Activated naive CD8-positive, alpha-beta T cell treated with anti-CD3 and anti-CD28 coated beads, Interleukin-2, amount 50 U/mL, for 24 hours (primary cell): ENCODE results near the gene RPS2.
"Not testable (repeated sequence)": the region's sequence is repeated elsewhere in the genome, so short reads cannot be mapped to it uniquely, and the experiment has no call there.

ENCODE experiments used
- ATAC-seq: fragments of 150-1000 bp; cut with Tn5 transposase; one replicate; pipeline ENCODE4 v1.10.0; 2021
- DNase-seq: peaks from one replicate; pipeline ENCODE4 v3.0.0; 2021
- H3K27ac Mint-ChIP-seq: one replicate; pipeline ENCODE4 v1.8.0; 2021; ENCODE audit warnings: mild to moderate bottlenecking, mixed read lengths
- H3K27me3 Mint-ChIP-seq: one replicate; pipeline ENCODE4 v1.8.0; 2021; ENCODE audit warnings: mixed read lengths
- H3K36me3 Mint-ChIP-seq: one replicate; pipeline ENCODE4 v1.8.0; 2021; ENCODE audit warnings: low read depth, mixed read lengths
- H3K4me1 Mint-ChIP-seq: one replicate; pipeline ENCODE4 v1.8.0; 2021; ENCODE audit warnings: mixed read lengths
- H3K4me3 Mint-ChIP-seq: one replicate; pipeline ENCODE4 v1.8.0; 2021; ENCODE audit warnings: mild to moderate bottlenecking, moderate library complexity, mixed read lengths
- H3K9me3 Mint-ChIP-seq: one replicate; pipeline ENCODE4 v1.8.0; 2021; ENCODE audit warnings: mixed read lengths

RPS2 gene

DNA sequence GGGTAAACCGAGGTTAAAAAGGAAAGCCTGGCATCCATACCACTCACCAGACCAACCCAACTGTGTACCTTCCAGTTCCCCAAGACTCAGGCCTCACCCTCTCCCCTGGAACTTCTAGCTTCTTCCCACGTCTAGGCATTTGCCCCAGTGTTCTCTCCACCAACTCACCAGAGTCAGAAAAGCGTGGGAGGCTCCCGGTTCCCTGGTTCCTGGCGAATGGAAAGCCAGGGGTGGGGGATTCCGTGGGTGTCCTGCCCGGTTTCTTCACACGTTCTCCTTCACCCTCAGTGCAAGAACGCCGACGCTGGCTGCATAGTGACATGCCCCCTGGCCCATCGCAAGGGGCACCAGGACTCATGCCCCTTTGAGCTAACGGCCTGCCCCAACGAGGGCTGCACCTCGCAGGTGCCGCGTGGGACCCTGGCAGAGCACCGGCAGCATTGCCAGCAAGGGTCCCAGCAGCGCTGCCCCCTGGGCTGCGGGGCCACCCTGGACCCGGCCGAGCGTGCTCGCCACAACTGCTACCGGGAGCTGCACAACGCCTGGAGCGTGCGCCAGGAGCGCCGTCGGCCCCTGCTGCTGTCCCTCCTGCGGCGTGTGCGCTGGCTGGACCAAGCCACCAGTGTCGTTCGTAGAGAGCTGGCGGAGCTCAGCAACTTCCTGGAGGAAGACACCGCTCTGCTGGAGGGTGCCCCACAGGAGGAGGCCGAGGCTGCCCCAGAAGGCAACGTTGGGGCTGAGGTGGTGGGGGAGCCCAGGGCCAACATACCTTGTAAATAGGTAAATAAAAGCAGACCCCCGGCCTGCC lies 3.7 kb upstream of the RPS2 start:
- H3K36me3 Mint-ChIP-seq, result peaks cover 28% of the 10 kb centered on the region
- H3K9me3 Mint-ChIP-seq, result no peaks in the 10 kb centered on the region
- H3K4me3 Mint-ChIP-seq, result no peak overlapping the region
- peaks cover 37% of the 10 kb centered on the region for H3K4me1 Mint-ChIP-seq
- DNase-seq (no peak), ATAC-seq (no peak)
- H3K27me3 Mint-ChIP-seq, result no peaks in the 10 kb centered on the region
- no peak overlapping the region for H3K27ac Mint-ChIP-seq

DNA sequence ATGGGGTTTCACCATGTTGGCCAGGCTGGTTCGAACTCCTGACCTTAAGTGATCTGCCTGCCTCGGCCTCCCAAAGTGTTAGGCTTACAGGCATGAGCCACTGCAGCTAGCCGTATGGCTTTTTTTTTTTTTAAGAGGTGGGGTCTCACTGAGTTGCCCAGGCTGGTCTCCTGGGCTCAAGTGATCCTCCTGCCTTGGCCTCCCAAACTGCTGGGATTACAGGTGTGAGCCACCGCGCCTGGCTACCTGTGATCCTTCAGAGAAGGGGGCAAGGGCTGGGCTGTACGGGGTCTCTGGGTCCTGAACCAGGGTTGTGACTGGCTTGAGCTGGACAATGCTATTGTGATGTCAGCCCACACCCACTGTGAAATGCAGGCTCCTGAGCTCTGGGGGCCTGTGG lies 1.8 kb upstream of the RPS2 start, which contains the start of gene RNF151:
RNF151 (plus strand) TSS at position 397 of the 400 bp plus-strand sequence. CDS start 26 bp downstream, outside the sequence.
- ATAC-seq, result no peak
- H3K36me3 Mint-ChIP-seq, result peaks cover 38% of the 10 kb centered on the region

DNA sequence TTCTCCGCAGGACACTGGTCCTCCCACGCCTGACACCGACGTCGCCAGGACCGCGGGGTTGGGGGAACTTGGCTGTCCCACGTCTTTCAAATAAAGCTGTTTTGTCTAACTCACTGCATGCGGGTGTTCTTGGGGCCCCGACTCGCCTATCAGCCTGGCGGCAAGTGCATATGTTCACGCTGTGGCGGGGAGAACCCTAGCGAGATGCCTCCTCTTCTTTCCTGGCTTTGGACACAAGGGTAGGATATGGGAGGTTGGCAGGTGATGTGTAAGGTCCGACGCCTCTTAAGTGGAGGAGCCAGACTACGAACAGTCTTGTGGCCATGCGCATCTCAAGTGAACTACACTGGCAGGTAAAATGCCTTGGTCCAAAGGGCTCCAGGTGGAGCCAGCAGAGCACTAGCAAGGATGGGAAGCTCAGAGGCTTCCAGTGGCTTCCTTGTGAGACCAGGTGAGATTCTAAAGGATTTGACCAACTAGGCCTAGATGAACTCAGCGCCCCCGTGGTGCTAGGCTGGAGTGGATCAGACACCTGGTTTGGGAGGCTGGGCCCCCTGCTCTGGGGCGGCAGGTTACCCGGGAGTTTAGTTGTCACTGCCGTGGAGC lies 873 bp upstream of the RPS2 start:
- H3K27me3 Mint-ChIP-seq, result no peaks in the 10 kb centered on the region
- H3K36me3 Mint-ChIP-seq, result peaks cover 46% of the 10 kb centered on the region
- DNase-seq (no peak), ATAC-seq (no peak)
- peak overlapping the region; percentile 100 for H3K27ac Mint-ChIP-seq
- no peaks in the 10 kb centered on the region for H3K9me3 Mint-ChIP-seq
- peak overlapping the region; percentile 100 for H3K4me3 Mint-ChIP-seq
- H3K4me1 Mint-ChIP-seq, result peaks cover 37% of the 10 kb centered on the region

More for the DNA sequence above, 1.8 kb upstream of the RPS2 start, which contains the start of gene RNF151:
- DNase-seq, result no peak
- peak within 1 kb of the TSS; percentile 100 for H3K27ac Mint-ChIP-seq
- H3K4me3 Mint-ChIP-seq, result peak within 1 kb of the TSS; percentile 100
- H3K9me3 Mint-ChIP-seq, result no peaks in the 10 kb centered on the region
- H3K4me1 Mint-ChIP-seq, result peaks cover 35% of the 10 kb centered on the region
- H3K27me3 Mint-ChIP-seq, result no peaks in the 10 kb centered on the region

GRCh38 chr16:1963806-1964505 lies 670 bp downstream of the RPS2 start:
- Mint-ChIP-seq H3K4me1 (peaks cover 45% of the 10 kb centered on the region), H3K36me3 (peaks cover 52% of the 10 kb centered on the region), H3K27ac (peak overlapping the region; percentile 100), H3K4me3 (peak overlapping the region; percentile 100), H3K27me3 (no peaks in the 10 kb centered on the region), H3K9me3 (no peaks in the 10 kb centered on the region)
- ATAC-seq, result no peak
- DNase-seq, result no peak

DNA sequence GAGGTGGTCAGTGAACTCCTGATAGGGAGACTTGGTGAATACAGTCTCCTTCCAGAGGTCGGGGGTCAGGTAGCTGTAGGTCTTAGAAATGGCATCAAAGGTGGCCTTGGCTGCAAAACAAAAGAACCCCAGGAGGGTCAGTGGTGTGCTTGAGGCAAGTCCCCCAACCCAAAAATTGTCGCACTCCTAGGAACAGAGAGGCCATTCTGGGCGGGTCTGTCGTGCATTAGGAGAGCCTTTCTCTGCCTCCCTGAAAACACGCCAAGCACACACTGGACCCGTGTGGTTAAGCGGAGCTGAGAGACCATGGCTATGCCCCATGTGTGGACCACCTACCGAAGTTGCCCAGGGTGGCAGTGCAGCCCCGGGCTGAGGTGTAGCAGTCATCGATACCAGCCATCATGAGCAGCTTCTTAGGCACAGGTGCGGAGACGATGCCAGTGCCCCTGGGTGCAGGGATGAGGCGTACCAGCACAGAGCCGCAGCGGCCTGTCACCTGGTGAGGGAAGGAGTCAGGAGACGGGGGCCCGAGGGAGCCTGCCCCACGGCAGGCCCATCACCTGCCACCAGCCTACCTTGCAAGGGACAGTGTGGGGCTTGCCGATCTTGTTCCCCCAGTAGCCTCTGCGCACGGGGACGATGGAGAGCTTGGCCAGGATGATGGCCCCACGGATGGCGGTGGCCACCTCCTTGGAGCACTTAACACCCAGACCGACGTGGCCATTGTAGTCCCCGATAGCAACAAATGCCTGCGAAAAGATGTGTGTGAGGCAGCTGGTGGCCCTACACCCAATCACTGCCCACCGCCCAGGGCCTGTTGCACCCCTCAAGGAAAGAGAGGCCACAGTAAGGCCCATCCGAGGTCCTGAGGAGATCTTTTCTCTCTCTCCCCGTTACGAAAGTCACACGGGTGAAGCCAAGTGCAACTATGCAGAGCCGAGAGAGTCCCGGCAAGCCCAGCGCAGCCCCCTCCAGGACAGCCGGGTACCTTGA lies 2.2 kb downstream of the RPS2 start:
- ATAC-seq, H3K9me3 Mint-ChIP-seq, H3K27me3 Mint-ChIP-seq: not testable (repeated sequence)
- DNase-seq, result peak; percentile 14
- Mint-ChIP-seq H3K4me1 (peaks cover 45% of the 10 kb centered on the region), H3K36me3 (peaks cover 52% of the 10 kb centered on the region), H3K4me3 (peak overlapping the region; percentile 100), H3K27ac (peak overlapping the region; percentile 100)

- Mint-ChIP-seq H3K9me3 (no peaks in the 10 kb centered on the region), H3K4me1 (peaks cover 45% of the 10 kb centered on the region), H3K27ac (peak overlapping the region; percentile 100), H3K4me3 (peak overlapping the region; percentile 100), H3K27me3 (no peaks in the 10 kb centered on the region), H3K36me3 (peaks cover 52% of the 10 kb centered on the region)
- DNase-seq, result peak; percentile 38
- no peak for ATAC-seq
Observed at GRCh38 chr16:1961651-1962067, 3.0 kb downstream of the RPS2 start.

DNA sequence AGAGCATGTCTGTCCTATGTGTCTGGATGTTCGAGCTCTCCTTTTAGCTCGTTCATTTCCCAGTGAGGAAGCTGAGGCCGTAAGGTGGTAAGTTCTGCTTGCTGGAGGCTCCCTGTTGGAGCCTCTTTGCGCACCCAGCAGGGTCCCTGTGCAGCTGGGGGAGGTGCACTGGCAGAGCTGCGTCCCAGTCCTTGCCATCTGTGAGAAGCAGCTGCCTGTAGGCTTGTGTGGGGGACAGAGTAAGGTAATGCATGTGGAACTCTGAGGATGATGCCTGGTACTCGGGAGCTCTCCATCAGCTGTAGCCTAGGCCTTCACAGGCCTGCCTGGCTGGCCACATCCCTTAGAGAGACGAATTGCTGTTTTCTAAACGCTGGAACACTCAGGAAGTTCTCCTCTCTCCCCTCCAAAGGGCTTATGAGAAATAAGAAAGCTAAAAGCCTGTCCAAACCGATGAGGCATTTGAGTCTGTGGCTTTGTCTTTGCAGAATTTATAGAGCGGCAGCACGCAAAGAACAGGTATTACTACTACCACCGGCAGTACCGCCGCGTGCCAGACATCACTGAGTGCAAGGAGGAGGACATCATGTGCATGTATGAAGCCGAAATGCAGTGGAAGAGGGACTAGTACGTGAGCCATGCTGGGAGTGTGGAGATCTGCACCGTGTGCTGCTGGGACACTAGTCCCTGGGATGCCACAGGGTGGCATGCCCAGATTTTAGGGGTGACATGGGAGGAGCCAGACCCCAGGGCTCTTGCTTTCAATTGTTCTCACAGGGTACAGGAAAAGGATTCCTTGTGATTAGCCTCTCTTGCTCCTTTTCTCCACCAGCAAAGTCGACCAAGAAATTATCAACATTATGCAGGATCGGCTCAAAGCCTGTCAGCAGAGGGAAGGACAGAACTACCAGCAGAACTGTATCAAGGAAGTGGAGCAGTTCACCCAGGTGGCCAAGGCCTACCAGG lies 3.7 kb downstream of the RPS2 start:
- DNase-seq, result peak; percentile 64
- H3K9me3 Mint-ChIP-seq, result no peaks in the 10 kb centered on the region
- peaks cover 45% of the 10 kb centered on the region for H3K4me1 Mint-ChIP-seq
- H3K27ac Mint-ChIP-seq, result peak overlapping the region; percentile 100
- H3K27me3 Mint-ChIP-seq, result no peaks in the 10 kb centered on the region
- H3K36me3 Mint-ChIP-seq, result peaks cover 52% of the 10 kb centered on the region
- peak overlapping the region; percentile 100 for H3K4me3 Mint-ChIP-seq
- peak; percentile 31 for ATAC-seq

- peaks cover 43% of the 10 kb centered on the region for H3K36me3 Mint-ChIP-seq
- H3K27me3 Mint-ChIP-seq, result no peaks in the 10 kb centered on the region
- H3K9me3 Mint-ChIP-seq, result no peaks in the 10 kb centered on the region
- peak; percentile 72 for ATAC-seq
- H3K27ac Mint-ChIP-seq, result peak within 1 kb of the TSS; percentile 100
- DNase-seq, result peak; percentile 97
- H3K4me1 Mint-ChIP-seq, result peaks cover 36% of the 10 kb centered on the region
- H3K4me3 Mint-ChIP-seq, result peak within 1 kb of the TSS; percentile 100
Observed at GRCh38 chr16:1959269-1960039, 5.2 kb downstream of the RPS2 start, which contains the start of gene NDUFB10. NDUFB10 (plus strand) TSS chr16:1959538; CDS start chr16:1959625, 87 bp downstream.

- peak overlapping the region; percentile 100 for H3K27ac Mint-ChIP-seq
Observed at GRCh38 chr16:1958715-1959268, 5.8 kb downstream of the RPS2 start.

DNA sequence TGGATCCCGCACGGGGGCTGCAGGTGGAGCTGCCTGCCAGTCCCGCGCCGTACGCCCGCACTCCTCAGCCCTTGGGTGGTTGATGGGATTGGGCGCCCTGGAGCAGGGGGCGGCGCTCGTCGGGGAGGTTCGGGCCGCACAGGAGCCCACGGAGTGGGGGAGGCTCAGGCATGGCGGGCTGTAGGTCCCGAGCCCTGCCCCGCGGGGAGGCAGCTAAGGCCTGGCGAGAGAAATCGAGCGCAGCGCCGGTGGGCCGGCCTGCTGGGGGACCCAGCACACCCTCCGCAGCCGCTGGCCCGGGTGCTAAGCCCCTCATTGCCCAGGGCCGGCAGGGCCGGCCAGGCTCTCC lies 6.5 kb downstream of the RPS2 start:
- peaks cover 29% of the 10 kb centered on the region for H3K4me1 Mint-ChIP-seq
- ATAC-seq, H3K27ac Mint-ChIP-seq, H3K27me3 Mint-ChIP-seq, DNase-seq, H3K9me3 Mint-ChIP-seq, H3K4me3 Mint-ChIP-seq: not testable (repeated sequence)
- H3K36me3 Mint-ChIP-seq, result peaks cover 31% of the 10 kb centered on the region

More at GRCh38 chr16:1958715-1959268, 5.8 kb downstream of the RPS2 start:
- Mint-ChIP-seq H3K36me3 (peaks cover 37% of the 10 kb centered on the region), H3K9me3 (no peaks in the 10 kb centered on the region), H3K27me3 (no peaks in the 10 kb centered on the region), H3K4me1 (peaks cover 33% of the 10 kb centered on the region), H3K4me3 (peak overlapping the region; percentile 100)
- ATAC-seq (no peak), DNase-seq (no peak)

- Mint-ChIP-seq H3K36me3 (peaks cover 25% of the 10 kb centered on the region), H3K4me1 (peaks cover 28% of the 10 kb centered on the region)
- H3K4me3 Mint-ChIP-seq, H3K27me3 Mint-ChIP-seq, H3K27ac Mint-ChIP-seq, ATAC-seq, H3K9me3 Mint-ChIP-seq: not testable (repeated sequence)
- DNase-seq, result peak; percentile 1
Observed at GRCh38 chr16:1957434-1958142, 7.0 kb downstream of the RPS2 start.
